ENCODE results near the gene SWSAP1.
"Not testable (repeated sequence)": the region's sequence is repeated elsewhere in the genome, so short reads cannot be mapped to it uniquely, and the experiment has no call there.

Gene SWSAP1

GRCh38 chr19:11364296-11364904, 10.1 kb upstream of the SWSAP1 start:
- Mint-ChIP-seq H3K27me3 (ENCODE audit: low read depth) (no peaks in the 10 kb centered on the region), H3K27ac (no peak overlapping the region), H3K9me3 (no peaks in the 10 kb centered on the region), H3K4me1 (ENCODE audit: low read depth) (no peaks in the 10 kb centered on the region), H3K4me3 (no peak overlapping the region), H3K36me3 (ENCODE audit: low read depth) (peaks cover 3% of the 10 kb centered on the region)

GRCh38 chr19:11364935-11365334, 9.5 kb upstream of the SWSAP1 start:
- no peak overlapping the region for H3K4me3 Mint-ChIP-seq

GRCh38 chr19:11365557-11366117, 8.8 kb upstream of the SWSAP1 start:
- H3K4me1 Mint-ChIP-seq (ENCODE audit: low read depth), result no peaks in the 10 kb centered on the region
- no peaks in the 10 kb centered on the region for H3K27me3 Mint-ChIP-seq (ENCODE audit: low read depth)
- H3K36me3 Mint-ChIP-seq (ENCODE audit: low read depth), result peaks cover 3% of the 10 kb centered on the region
- no peak overlapping the region for H3K27ac Mint-ChIP-seq
- H3K4me3 Mint-ChIP-seq, result no peak overlapping the region
- no peaks in the 10 kb centered on the region for H3K9me3 Mint-ChIP-seq

More at GRCh38 chr19:11364935-11365334, 9.5 kb upstream of the SWSAP1 start:
- peaks cover 3% of the 10 kb centered on the region for H3K36me3 Mint-ChIP-seq (ENCODE audit: low read depth)
- H3K9me3 Mint-ChIP-seq, result no peaks in the 10 kb centered on the region
- H3K27ac Mint-ChIP-seq, result no peak overlapping the region
- H3K4me1 Mint-ChIP-seq (ENCODE audit: low read depth), result no peaks in the 10 kb centered on the region
- no peaks in the 10 kb centered on the region for H3K27me3 Mint-ChIP-seq (ENCODE audit: low read depth)

GRCh38 chr19:11367528-11367927, 6.9 kb upstream of the SWSAP1 start:
- no peaks in the 10 kb centered on the region for H3K4me1 Mint-ChIP-seq (ENCODE audit: low read depth)

GRCh38 chr19:11370744-11371143, 3.7 kb upstream of the SWSAP1 start:
- H3K4me3 Mint-ChIP-seq, result no peak overlapping the region
- H3K4me1 Mint-ChIP-seq (ENCODE audit: low read depth), result peaks cover 7% of the 10 kb centered on the region

More at GRCh38 chr19:11367528-11367927, 6.9 kb upstream of the SWSAP1 start:
- H3K27ac Mint-ChIP-seq, result no peak overlapping the region
- H3K4me3 Mint-ChIP-seq, result no peak overlapping the region
- H3K36me3 Mint-ChIP-seq (ENCODE audit: low read depth), result peaks cover 3% of the 10 kb centered on the region
- H3K27me3 Mint-ChIP-seq (ENCODE audit: low read depth), result no peaks in the 10 kb centered on the region
- no peaks in the 10 kb centered on the region for H3K9me3 Mint-ChIP-seq

GRCh38 chr19:11373166-11373884, 1.1 kb upstream of the SWSAP1 start:
- no peaks in the 10 kb centered on the region for H3K27me3 Mint-ChIP-seq (ENCODE audit: low read depth)
- peaks cover 20% of the 10 kb centered on the region for H3K4me1 Mint-ChIP-seq (ENCODE audit: low read depth)
- peak overlapping the region; percentile 18 for H3K4me3 Mint-ChIP-seq
- H3K27ac Mint-ChIP-seq, result no peak overlapping the region
- peaks cover 9% of the 10 kb centered on the region for H3K36me3 Mint-ChIP-seq (ENCODE audit: low read depth)
- H3K9me3 Mint-ChIP-seq, result peaks cover 3% of the 10 kb centered on the region

More at GRCh38 chr19:11370744-11371143, 3.7 kb upstream of the SWSAP1 start:
- Mint-ChIP-seq H3K27me3 (ENCODE audit: low read depth) (no peaks in the 10 kb centered on the region), H3K36me3 (ENCODE audit: low read depth) (peaks cover 3% of the 10 kb centered on the region), H3K27ac (no peak overlapping the region), H3K9me3 (no peaks in the 10 kb centered on the region)

- peaks cover 12% of the 10 kb centered on the region for H3K36me3 Mint-ChIP-seq (ENCODE audit: low read depth)
- peaks cover 3% of the 10 kb centered on the region for H3K9me3 Mint-ChIP-seq
- H3K27ac Mint-ChIP-seq, result no peak overlapping the region
- H3K4me3 Mint-ChIP-seq, result no peak overlapping the region
- H3K27me3 Mint-ChIP-seq (ENCODE audit: low read depth), result no peaks in the 10 kb centered on the region
- H3K4me1 Mint-ChIP-seq (ENCODE audit: low read depth), result peaks cover 22% of the 10 kb centered on the region
Observed at GRCh38 chr19:11373885-11374432, 507 bp upstream of the SWSAP1 start.

- Mint-ChIP-seq H3K36me3 (ENCODE audit: low read depth) (peaks cover 12% of the 10 kb centered on the region), H3K27ac (no peak overlapping the region), H3K4me1 (ENCODE audit: low read depth) (peaks cover 27% of the 10 kb centered on the region), H3K9me3 (peaks cover 3% of the 10 kb centered on the region), H3K27me3 (ENCODE audit: low read depth) (no peaks in the 10 kb centered on the region), H3K4me3 (no peak overlapping the region)
Observed at GRCh38 chr19:11375143-11375948, 880 bp downstream of the SWSAP1 start.

GRCh38 chr19:11377237-11377636, 2.8 kb downstream of the SWSAP1 start:
- Mint-ChIP-seq H3K4me1 (ENCODE audit: low read depth) (peaks cover 36% of the 10 kb centered on the region), H3K4me3 (peak overlapping the region; percentile 67), H3K27me3 (ENCODE audit: low read depth) (peaks cover 8% of the 10 kb centered on the region), H3K9me3 (peaks cover 3% of the 10 kb centered on the region), H3K36me3 (ENCODE audit: low read depth) (peaks cover 12% of the 10 kb centered on the region), H3K27ac (peak overlapping the region; percentile 93)

- Mint-ChIP-seq H3K27me3 (ENCODE audit: low read depth) (peaks cover 11% of the 10 kb centered on the region), H3K36me3 (ENCODE audit: low read depth) (peaks cover 12% of the 10 kb centered on the region), H3K27ac (no peak overlapping the region), H3K9me3 (peaks cover 3% of the 10 kb centered on the region), H3K4me3 (no peak overlapping the region), H3K4me1 (ENCODE audit: low read depth) (peaks cover 39% of the 10 kb centered on the region)
Observed at GRCh38 chr19:11377756-11378155, 3.3 kb downstream of the SWSAP1 start.

- peaks cover 3% of the 10 kb centered on the region for H3K9me3 Mint-ChIP-seq
- peaks cover 12% of the 10 kb centered on the region for H3K36me3 Mint-ChIP-seq (ENCODE audit: low read depth)
- H3K27me3 Mint-ChIP-seq (ENCODE audit: low read depth), result peaks cover 15% of the 10 kb centered on the region
- no peak overlapping the region for H3K27ac Mint-ChIP-seq
- H3K4me1 Mint-ChIP-seq (ENCODE audit: low read depth), result peaks cover 37% of the 10 kb centered on the region
- no peak overlapping the region for H3K4me3 Mint-ChIP-seq
Observed at GRCh38 chr19:11378319-11379189, 4.1 kb downstream of the SWSAP1 start.

GRCh38 chr19:11379269-11379845, 4.9 kb downstream of the SWSAP1 start:
- Mint-ChIP-seq H3K27me3 (ENCODE audit: low read depth) (peaks cover 17% of the 10 kb centered on the region), H3K36me3 (ENCODE audit: low read depth) (peaks cover 12% of the 10 kb centered on the region), H3K4me1 (ENCODE audit: low read depth) (peaks cover 37% of the 10 kb centered on the region)
- not testable (repeated sequence) for H3K4me3 Mint-ChIP-seq, H3K27ac Mint-ChIP-seq, H3K9me3 Mint-ChIP-seq

- Mint-ChIP-seq H3K4me1 (ENCODE audit: low read depth) (peaks cover 37% of the 10 kb centered on the region), H3K4me3 (peak overlapping the region; percentile 96), H3K27me3 (ENCODE audit: low read depth) (peaks cover 22% of the 10 kb centered on the region), H3K9me3 (peaks cover 3% of the 10 kb centered on the region), H3K27ac (peak overlapping the region; percentile 100), H3K36me3 (ENCODE audit: low read depth) (peaks cover 12% of the 10 kb centered on the region)
Observed at GRCh38 chr19:11379857-11380350, 5.4 kb downstream of the SWSAP1 start.
